Common myeloid progenitor, CD34-positive (primary cell): ENCODE measurements around the gene TLK2.
"Not testable (repeated sequence)": the region's sequence is repeated elsewhere in the genome, so short reads cannot be mapped to it uniquely, and the experiment has no call there.

Experiments used
- CTCF ChIA-PET: fragments of 350-600 bp; sonication (Branson Sonifier 250); formaldehyde crosslinking; loops from one replicate; lab custom pipeline; 2021; ENCODE audit warnings: antibody characterized with exemption; lab: Charles Lee
- POLR2A ChIA-PET: fragments of 350-600 bp; sonication (Branson Sonifier 250); formaldehyde crosslinking; loops from one replicate; lab custom pipeline; 2021; ENCODE audit warnings: antibody characterized with exemption; lab: Charles Lee
- DNase-seq, 3 donors: peaks; one replicate each; pipeline versions ENCODE4 v3.0.0 to v3.0.0-alpha.2; 2013
- H3K27ac ChIP-seq, 2 experiments: 1 replicate in 1 of 2; 2 replicates in 1 of 2; pipeline ENCODE4 v1.7.0; 2013; ENCODE audit warnings: inconsistent platforms in 2 of 2, low read length in 2 of 2, mild to moderate bottlenecking in 2 of 2, low read depth in 1 of 2, moderate library complexity in 1 of 2; ENCODE audit not compliant: severe bottlenecking in 2 of 2, insufficient read depth in 1 of 2, poor library complexity in 1 of 2
- H3K27me3 ChIP-seq, 5 experiments: replicated peaks in 2 of 5; 1 replicate in 3 of 5; 2 replicates in 2 of 5; pipeline versions ENCODE4 v1.6.1 to v1.7.0; 2013; ENCODE audit warnings: low read length in 4 of 5, mild to moderate bottlenecking in 2 of 5, moderate library complexity in 2 of 5, inconsistent platforms in 1 of 5; ENCODE audit not compliant: insufficient read depth in 5 of 5, control insufficient read depth in 4 of 5
- H3K36me3 ChIP-seq, 4 experiments: 1 replicate in 2 of 4; 2 replicates in 2 of 4; pipeline versions ENCODE4 v1.6.1 to v1.7.0; 2013; ENCODE audit warnings: low read length in 3 of 4, control low read depth in 1 of 4, mild to moderate bottlenecking in 1 of 4; ENCODE audit not compliant: control insufficient read depth in 4 of 4, insufficient read depth in 4 of 4
- H3K4me1 ChIP-seq, 4 experiments: 1 replicate in 3 of 4; 2 replicates in 1 of 4; pipeline versions ENCODE4 v1.6.1 to v1.7.1; 2013; ENCODE audit warnings: low read length in 3 of 4, mild to moderate bottlenecking in 3 of 4, control low read depth in 1 of 4, inconsistent platforms in 1 of 4, moderate library complexity in 1 of 4; ENCODE audit not compliant: control insufficient read depth in 4 of 4, insufficient read depth in 4 of 4; ENCODE audit errors: control extremely low read depth in 1 of 4
- H3K4me3 ChIP-seq, 7 experiments: 1 replicate in 4 of 7; 2 replicates in 3 of 7; pipeline versions ENCODE4 v1.5.1 to v1.7.0; 2013; ENCODE audit warnings: mild to moderate bottlenecking in 7 of 7, low read length in 6 of 7, moderate library complexity in 6 of 7, inconsistent platforms in 2 of 7, low read depth in 2 of 7, control low read depth in 1 of 7; ENCODE audit not compliant: insufficient read depth in 4 of 7, control insufficient read depth in 1 of 7; ENCODE audit errors: extremely low read depth in 1 of 7
- H3K9me3 ChIP-seq, 5 experiments: 1 replicate in 4 of 5; 2 replicates in 1 of 5; pipeline versions ENCODE4 v1.6.1 to v1.7.1; 2013; ENCODE audit warnings: low read length in 4 of 5, mild to moderate bottlenecking in 2 of 5, inconsistent platforms in 1 of 5, low read depth in 1 of 5, moderate library complexity in 1 of 5; ENCODE audit not compliant: control insufficient read depth in 4 of 5, insufficient read depth in 2 of 5; ENCODE audit errors: control extremely low read depth in 1 of 5
- WGBS: methylation state at CpG from one replicate; pipeline ENCODE4 v1.1.5; 2013; ENCODE audit not compliant: insufficient coverage; 5-methylcytosine and 5-hydroxymethylcytosine counted together

Gene TLK2

DNA sequence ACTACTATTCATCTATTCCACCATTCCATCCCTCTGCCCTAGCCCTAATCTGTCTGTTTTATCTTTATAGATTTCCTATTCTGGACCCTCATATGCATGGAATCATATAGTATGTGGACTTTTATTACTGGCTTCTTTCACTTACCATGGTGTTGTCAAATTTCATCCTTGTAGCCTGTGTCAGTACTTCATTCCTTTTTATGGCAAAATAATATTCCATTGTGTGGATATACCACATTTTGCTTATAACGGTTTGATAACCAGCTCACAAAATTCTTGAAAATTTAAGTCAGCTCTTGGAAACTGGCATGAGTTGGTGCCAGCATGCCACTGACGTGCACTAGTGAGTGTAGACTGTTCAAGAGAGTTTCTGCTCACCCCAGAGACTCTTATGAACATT lies 118.5 kb downstream of the TLK2 start:
- H3K27me3 ChIP-seq: no peaks in the 10 kb centered on the region
- no peak overlapping the region for H3K27ac ChIP-seq
- peaks cover 40 to 89% (median 66%) of the 10 kb centered on the region in 4 experiments for H3K36me3 ChIP-seq
- DNase-seq: no peak
- peaks cover 9 to 34% (median 14%) of the 10 kb centered on the region in 5 experiments for H3K9me3 ChIP-seq
- CTCF ChIA-PET: interaction anchor here (0.7 to 1.6 kb wide), 2 partner anchors 14 to 96 kb away, joined by 3 read pairs; no protein-coding TSS in a partner anchor
- H3K4me1 ChIP-seq: no peaks in the 10 kb centered on the region
- 100% methylated on average over 2 of the region's 2 CpGs for WGBS
- no peak overlapping the region for H3K4me3 ChIP-seq
- POLR2A ChIA-PET: interaction anchor here (0.7 kb wide), 2 partner anchors 14 to 44 kb away, joined by 3 read pairs; no protein-coding TSS in a partner anchor

DNA sequence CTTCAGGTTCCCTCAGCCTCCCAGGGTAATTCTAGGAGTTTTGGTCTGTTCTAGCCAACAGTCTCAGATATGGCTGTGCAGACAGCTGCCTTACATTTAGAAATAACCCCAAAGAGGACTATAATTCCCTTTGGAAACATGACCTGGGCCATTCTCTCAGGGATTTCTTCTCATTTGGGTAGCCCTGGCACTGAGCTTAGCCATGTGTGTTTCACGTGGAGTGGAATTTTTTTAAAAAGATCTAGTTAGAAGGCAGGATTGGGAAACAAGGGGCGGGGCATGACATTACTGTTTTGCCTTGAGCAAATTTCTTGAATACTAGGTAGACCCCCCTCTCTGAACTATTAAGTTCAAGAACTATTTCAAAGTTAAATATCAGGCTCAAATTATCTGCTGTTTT lies 119.3 kb downstream of the TLK2 start:
- WGBS: 100% methylated on average over 1 of the region's 2 CpGs
- H3K9me3 ChIP-seq: peaks cover 9 to 33% (median 14%) of the 10 kb centered on the region in 5 experiments
- H3K4me3 ChIP-seq: no peak overlapping the region
- CTCF ChIA-PET: interaction anchor here (0.7 to 1.6 kb wide), 2 partner anchors 13 to 95 kb away, joined by 3 read pairs; no protein-coding TSS in a partner anchor
- H3K27me3 ChIP-seq: no peaks in the 10 kb centered on the region
- POLR2A ChIA-PET: no interaction called here
- H3K36me3 ChIP-seq: peaks cover 45 to 89% (median 71%) of the 10 kb centered on the region in 4 experiments
- no peaks in the 10 kb centered on the region for H3K4me1 ChIP-seq
- DNase-seq: no peak
- H3K27ac ChIP-seq: no peak overlapping the region

DNA sequence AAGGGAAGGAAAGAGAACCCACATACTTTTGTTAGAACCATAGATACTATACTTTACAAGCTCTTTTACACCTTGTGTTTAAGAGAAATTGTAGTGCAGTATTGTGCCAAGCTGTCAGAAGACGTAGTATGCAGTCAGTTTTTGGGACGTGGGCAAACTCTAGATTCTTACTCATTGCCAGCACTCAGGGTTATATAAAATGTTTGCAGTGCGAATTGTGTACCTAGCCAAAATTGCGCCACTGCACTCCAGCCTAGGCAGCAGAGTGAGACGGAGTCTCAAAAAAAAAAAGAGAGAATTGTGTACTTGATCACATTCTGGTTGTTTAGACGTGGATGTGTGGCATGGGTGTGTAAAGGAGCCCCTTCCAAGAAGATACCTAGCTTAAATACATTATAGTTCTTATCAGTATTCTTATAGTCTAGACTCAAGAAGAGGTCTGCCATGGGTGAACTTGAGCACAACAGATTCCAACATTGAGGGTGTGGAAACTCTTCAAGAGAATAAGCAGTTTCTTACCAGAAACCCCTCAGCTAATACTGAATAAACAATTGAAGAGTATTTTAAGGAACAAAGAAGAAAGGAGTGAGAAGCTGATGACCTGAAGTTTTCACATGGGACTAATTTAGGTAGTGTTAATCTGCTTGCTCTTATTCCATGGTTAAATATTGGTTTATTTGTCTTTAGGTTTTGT lies 121.5 kb downstream of the TLK2 start:
- 96% methylated on average over 5 of the region's 6 CpGs for WGBS
- no peak overlapping the region for H3K4me3 ChIP-seq

DNA sequence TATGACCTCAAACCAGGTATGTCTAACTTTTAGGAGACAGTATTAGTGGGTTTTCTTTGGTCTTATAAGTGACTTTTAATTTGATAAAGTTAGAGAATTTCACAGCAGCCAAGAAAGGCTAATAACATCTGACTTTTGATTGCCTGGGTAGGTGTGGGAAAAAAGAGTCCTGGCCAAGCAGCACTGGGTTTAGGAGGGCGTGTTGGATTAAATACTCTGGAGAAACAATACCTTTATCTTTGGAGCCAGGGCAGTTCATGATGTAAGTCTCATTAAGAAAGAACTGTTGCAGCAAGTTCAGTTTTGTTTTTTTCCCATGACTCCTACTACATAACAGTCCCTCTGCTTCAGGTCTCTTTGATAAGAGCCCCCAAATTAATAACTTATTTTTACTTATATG lies 122.2 kb downstream of the TLK2 start:
- WGBS: 100% methylated on average over 1 of the region's 1 CpG
- no peak overlapping the region for H3K4me3 ChIP-seq
- no peak overlapping the region for H3K27ac ChIP-seq
- no peaks in the 10 kb centered on the region for H3K4me1 ChIP-seq
- H3K27me3 ChIP-seq: no peaks in the 10 kb centered on the region
- H3K36me3 ChIP-seq: peaks cover 40 to 81% (median 54%) of the 10 kb centered on the region in 4 experiments
- ChIA-PET POLR2A (no interaction called here), CTCF (interaction anchor here (1.3 kb wide), 1 partner anchor 8 kb away, joined by 3 read pairs; no protein-coding TSS in a partner anchor)
- no peak for DNase-seq
- H3K9me3 ChIP-seq: peaks cover 3 to 14% (median 7%) of the 10 kb centered on the region in 5 experiments

More for the DNA sequence above, 121.5 kb downstream of the TLK2 start:
- no peak overlapping the region for H3K27ac ChIP-seq
- peaks cover 44 to 82% (median 60%) of the 10 kb centered on the region in 4 experiments for H3K36me3 ChIP-seq
- CTCF ChIA-PET: no interaction called here
- DNase-seq: no peak
- no peaks in the 10 kb centered on the region for H3K4me1 ChIP-seq
- peaks cover 5 to 20% (median 10%) of the 10 kb centered on the region in 5 experiments for H3K9me3 ChIP-seq
- POLR2A ChIA-PET: no interaction called here
- no peaks in the 10 kb centered on the region for H3K27me3 ChIP-seq

DNA sequence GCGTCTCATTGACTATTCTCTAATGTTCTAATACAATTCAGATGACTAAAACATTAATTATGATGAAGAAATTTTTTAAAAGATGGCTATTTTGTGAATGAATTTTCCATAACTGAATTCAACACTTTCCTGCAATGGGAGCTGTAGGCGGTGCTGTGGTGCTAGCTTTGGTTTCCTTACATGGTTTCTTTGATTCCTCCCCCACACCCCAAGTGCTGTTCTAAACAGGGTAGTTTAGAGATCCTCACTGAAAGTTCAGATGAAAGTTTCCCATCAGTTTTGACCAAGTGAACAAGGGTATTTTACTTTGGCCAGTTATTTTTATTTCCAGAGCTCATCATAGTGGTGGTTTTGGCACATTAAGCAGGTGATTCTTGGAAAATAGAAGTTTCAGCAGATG lies 122.8 kb downstream of the TLK2 start:
- Histone ChIP-seq H3K27me3 (no peaks in the 10 kb centered on the region), H3K4me1 (no peaks in the 10 kb centered on the region), H3K27ac (no peak overlapping the region), H3K9me3 (peaks cover under 1 to 8% (median 3%) of the 10 kb centered on the region in 5 experiments), H3K4me3 (no peak overlapping the region), H3K36me3 (peaks cover 38 to 79% (median 52%) of the 10 kb centered on the region in 4 experiments)
- no peak for DNase-seq
- no CpG with 5 or more reads among the region's 2 CpGs for WGBS
- ChIA-PET CTCF (interaction anchor here (1.2 to 1.3 kb wide), 2 partner anchors 9 to 12 kb away, joined by 3 read pairs; no protein-coding TSS in a partner anchor), POLR2A (no interaction called here)

GRCh38 chr17:62603783-62604182 lies 125.2 kb downstream of the TLK2 start:
- WGBS: no CpG with 5 or more reads among the region's 6 CpGs
- H3K9me3 ChIP-seq, H3K4me1 ChIP-seq, DNase-seq, POLR2A ChIA-PET, H3K27me3 ChIP-seq, H3K27ac ChIP-seq, H3K4me3 ChIP-seq: not testable (repeated sequence)
- peaks cover 30 to 81% (median 49%) of the 10 kb centered on the region in 4 experiments for H3K36me3 ChIP-seq
- CTCF ChIA-PET: interaction anchor here (0.7 kb wide), 1 partner anchor 15 kb away, joined by 3 read pairs; no protein-coding TSS in a partner anchor

DNA sequence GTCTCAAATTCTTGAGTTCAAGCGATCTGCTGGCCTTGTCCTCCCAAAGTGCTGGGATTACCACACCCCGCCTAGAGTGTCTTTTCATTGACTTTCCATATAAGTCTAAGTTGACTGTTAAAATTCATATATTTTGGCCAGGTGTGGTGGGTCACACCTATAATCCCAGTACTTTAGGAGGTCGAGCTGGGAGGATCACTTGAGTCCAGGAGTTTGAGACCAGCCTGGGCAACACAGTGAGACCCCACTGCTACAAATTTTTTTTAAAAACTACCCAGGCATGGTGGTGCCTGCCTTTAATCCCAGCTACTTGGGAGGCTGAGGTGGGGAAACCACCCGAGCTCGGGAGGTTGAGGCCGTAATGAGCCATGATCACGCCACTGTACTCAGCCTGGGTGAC lies 127.0 kb downstream of the TLK2 start:
- H3K9me3 ChIP-seq: no peaks in the 10 kb centered on the region
- H3K4me1 ChIP-seq: no peaks in the 10 kb centered on the region
- CTCF ChIA-PET: no interaction called here
- H3K36me3 ChIP-seq: peaks cover 32 to 83% (median 50%) of the 10 kb centered on the region in 4 experiments
- POLR2A ChIA-PET: no interaction called here
- H3K27me3 ChIP-seq: no peaks in the 10 kb centered on the region
- no peak overlapping the region for H3K27ac ChIP-seq
- no peak overlapping the region for H3K4me3 ChIP-seq
- WGBS: 97% methylated on average over 3 of the region's 7 CpGs
- DNase-seq: no peak
